GM12872 (cell line): Measurements from ENCODE around the gene MAOA.

Source experiments
- CTCF ChIP-seq: IDR thresholded peaks from 3 replicates; pipeline ENCODE4 v1.5.1; 2011; ENCODE audit warnings: low read depth, mild to moderate bottlenecking, low read length, moderate library complexity; ENCODE audit not compliant: insufficient read depth

MAOA gene

GRCh38 chrX:43718546-43718945 lies 62.4 kb downstream of the MAOA start:
- TF ChIP-seq CTCF: no peak

- no peak for TF ChIP-seq CTCF
These were observed 62.9 kb downstream of the MAOA start for GRCh38 chrX:43718956-43719355.

GRCh38 chrX:43720082-43720481 lies 64.0 kb downstream of the MAOA start:
- TF ChIP-seq CTCF: no peak

- no peak for TF ChIP-seq CTCF
These were observed 64.9 kb downstream of the MAOA start for GRCh38 chrX:43720961-43721360.

- TF ChIP-seq CTCF: no peak
These were observed 71.9 kb downstream of the MAOA start for GRCh38 chrX:43728002-43728401.

- TF ChIP-seq CTCF: no peak
These were observed 72.9 kb downstream of the MAOA start for GRCh38 chrX:43728966-43729365.

- TF ChIP-seq CTCF: no peak
These were observed 75.0 kb downstream of the MAOA start for GRCh38 chrX:43731086-43731485.

GRCh38 chrX:43733699-43734098 lies 77.6 kb downstream of the MAOA start:
- no peak for TF ChIP-seq CTCF
